Body of pancreas (tissue), 4 donors: Measurements from ENCODE around the gene ZNF761. TPM values are rescaled to one million over a fixed set of nuclear protein-coding genes. Genes with fewer than 3 reads are reported as not detected.
"Not testable (repeated sequence)": the region's sequence is repeated elsewhere in the genome, so short reads cannot be mapped to it uniquely, and the experiment has no call there.

Source experiments
- ATAC-seq: fragments of 150-250 bp; one replicate; pipeline ENCODE4 v1.9.1; 2016
- DNase-seq, 4 donors: peaks; one replicate each; pipeline ENCODE4 v3.0.0-alpha.2; 2019
- H3K27ac ChIP-seq, 4 donors: fragments of 200-600 bp; sonication (generic); 1 replicate in 3 of 4; 2 replicates in 1 of 4; pipeline versions ENCODE4 v1.5.1 to v1.6.1; 2016 to 2019; ENCODE audit warnings: mild to moderate bottlenecking in 1 of 4, mixed read lengths in 1 of 4, moderate library complexity in 1 of 4
- H3K27me3 ChIP-seq, 2 donors: fragments of 200-600 bp; sonication (generic); one replicate each; pipeline ENCODE4 v1.6.0; 2016; ENCODE audit warnings: mild to moderate bottlenecking in 1 of 2
- H3K36me3 ChIP-seq, 2 donors: fragments of 200-600 bp; sonication (generic); replicated peaks in 1 of 2; 2 replicates each; pipeline ENCODE4 v1.5.1; 2016; ENCODE audit warnings: low read depth in 2 of 2; ENCODE audit not compliant: insufficient read depth in 1 of 2
- H3K4me1 ChIP-seq: fragments of 200-600 bp; sonication (generic); one replicate; pipeline ENCODE4 v1.6.0; 2016
- H3K4me3 ChIP-seq, 2 donors: fragments of 200-600 bp; sonication (generic); 1 replicate in 1 of 2; 2 replicates in 1 of 2; pipeline ENCODE4 v1.5.1; 2016 to 2019
- H3K9me3 ChIP-seq, 3 donors: fragments of 200-600 bp; sonication (generic); 1 replicate in 2 of 3; 2 replicates in 1 of 3; pipeline ENCODE4 v1.5.1; 2016
- CTCF ChIP-seq, 7 experiments: fragments of 450-650 bp in 4 of 7; fragments of 200-600 bp in 3 of 7; sonication (generic) in 3 of 7; IDR thresholded peaks; one replicate each; pipeline ENCODE4 v1.5.1; 2016 to 2019; ENCODE audit warnings: antibody characterized with exemption in 7 of 7
- POLR2A ChIP-seq, 3 donors: fragments of 450-650 bp; IDR thresholded peaks; one replicate each; pipeline ENCODE4 v1.6.1; 2016; ENCODE audit warnings: antibody characterized with exemption in 3 of 3, mild to moderate bottlenecking in 2 of 3
- WGBS, 2 donors: methylation state at CpG; one replicate each; pipeline ENCODE4 v1.1.5; 2017; 5-methylcytosine and 5-hydroxymethylcytosine counted together
- intact Hi-C: fragments of 100-400 bp; cut with DNase I; formaldehyde crosslinking; loops from one replicate; pipeline ENCODE4 v1.15.1; 2023
- small RNA-seq: library from RNA; depleted of rRNA; stranded (forward); fragments of <200 nt; gene quantifications from one replicate; pipeline ENCODE3, GENCODE V24; 2016
- total RNA-seq, 2 donors: library from RNA; depleted of rRNA; stranded (reverse); fragments of >200 nt; gene quantifications; one replicate each; pipeline ENCODE4 v1.1.0, GENCODE V29; 2016

The ZNF761 gene
- total RNA-seq, 2 donors from 2014 or later: 4.3 to 6.2 TPM

DNA sequence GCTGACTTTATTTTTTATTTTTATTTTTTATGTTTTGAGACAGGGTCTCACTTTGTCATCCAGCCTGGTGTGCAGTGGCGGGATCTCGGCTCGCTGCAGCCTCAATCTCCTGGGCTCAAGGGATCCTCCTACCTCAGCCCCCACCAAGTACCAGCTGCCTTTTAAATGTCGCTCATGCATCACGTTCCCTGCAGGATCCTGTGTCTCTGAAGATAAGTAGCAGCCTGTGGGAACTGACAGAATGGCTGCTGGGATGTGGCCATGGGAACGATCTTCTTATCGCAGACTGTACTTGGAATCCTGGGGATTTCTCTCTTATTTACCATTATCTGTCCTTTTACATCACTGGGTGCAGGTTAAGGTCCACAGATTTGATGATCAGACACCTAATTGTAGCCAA lies 71.4 kb downstream of the ZNF761 start:
- H3K9me3 ChIP-seq, H3K27ac ChIP-seq, intact Hi-C loops, H3K36me3 ChIP-seq, H3K4me1 ChIP-seq, H3K4me3 ChIP-seq, DNase-seq, H3K27me3 ChIP-seq, ATAC-seq: not testable (repeated sequence)
- 25% methylated on average over 7 of the region's 7 CpGs for WGBS, 2 donors

DNA sequence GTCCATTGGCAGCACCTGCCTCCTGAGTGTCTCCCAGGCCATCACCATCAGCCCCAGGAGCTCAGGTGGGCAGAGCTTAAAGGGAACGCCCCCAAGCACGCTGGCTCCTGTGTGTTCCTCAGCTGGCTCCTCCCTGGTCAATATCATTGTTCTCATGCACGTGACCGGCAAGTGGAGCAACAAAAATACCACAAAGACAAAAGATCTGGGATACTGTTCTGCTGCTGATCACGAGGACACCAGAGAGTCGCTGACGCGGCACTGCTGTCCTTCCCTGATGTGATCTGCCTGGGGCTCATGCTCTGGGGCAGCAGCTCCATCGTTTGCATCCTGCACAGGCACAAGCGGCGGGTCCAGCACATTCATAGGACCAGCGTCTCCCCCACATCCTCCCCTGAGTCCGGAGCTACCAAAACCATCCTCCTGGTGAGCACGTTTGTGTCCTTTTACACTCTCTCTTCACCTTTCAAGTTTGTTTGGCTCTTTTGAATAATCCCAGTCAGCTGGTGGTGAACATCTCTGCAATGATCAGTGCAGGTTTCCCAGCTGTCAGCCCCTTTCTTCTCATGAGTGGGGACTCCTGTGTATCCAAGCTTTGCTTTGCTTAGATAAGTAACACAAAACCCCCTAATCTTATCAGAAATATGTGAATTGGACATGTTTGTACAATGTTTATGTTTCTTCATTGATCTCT lies 72.0 kb downstream of the ZNF761 start:
- H3K4me3 ChIP-seq, H3K36me3 ChIP-seq, H3K27me3 ChIP-seq, H3K27ac ChIP-seq, intact Hi-C loops, ATAC-seq, H3K9me3 ChIP-seq, H3K4me1 ChIP-seq: not testable (repeated sequence)
- peak in 1 of 4 donors; percentile 8 for DNase-seq
- WGBS, 2 donors: 12 to 60% methylated on average over 4 to 10 of the region's 14 CpGs

GRCh38 chr19:53504365-53504703 lies 72.5 kb downstream of the ZNF761 start:
- H3K36me3 ChIP-seq, H3K4me1 ChIP-seq, H3K4me3 ChIP-seq, H3K9me3 ChIP-seq, H3K27me3 ChIP-seq, intact Hi-C loops, H3K27ac ChIP-seq: not testable (repeated sequence)
- DNase-seq (peak in 1 of 4 donors; percentile 16), ATAC-seq (peak; percentile 58)
- peak in 1 of 7 experiments; percentile 33 for TF ChIP-seq CTCF (IDR thresholded peaks at IDR 0.05)
- WGBS, 2 donors: 7% methylated on average over 13 of the region's 13 CpGs

DNA sequence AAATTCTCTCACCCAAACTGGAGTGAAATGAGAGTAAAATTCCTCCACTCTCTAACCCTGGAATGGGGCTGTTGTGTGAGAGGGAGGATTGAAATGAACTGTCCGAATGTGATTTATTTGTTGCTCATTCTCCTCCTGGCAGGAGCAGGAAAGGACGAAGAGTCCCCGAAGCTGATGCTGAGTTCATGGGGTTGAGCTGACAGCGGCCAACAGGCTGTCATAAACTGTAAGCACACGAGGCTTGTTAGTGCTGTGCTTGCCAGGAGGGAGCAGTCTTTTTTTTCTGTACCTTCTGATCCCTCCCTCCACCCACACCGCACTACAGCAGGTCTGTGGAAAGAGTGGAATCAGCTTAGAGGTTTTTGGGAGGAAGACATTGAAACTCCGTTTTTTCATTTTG lies 73.1 kb downstream of the ZNF761 start:
- ATAC-seq (no peak), DNase-seq (no peak)
- Histone ChIP-seq H3K36me3 (no peaks in the 10 kb centered on the region), H3K27ac (no peak overlapping the region), H3K27me3 (peaks cover 0 to 6% of the 10 kb centered on the region in 2 donors), H3K9me3 (no peaks in the 10 kb centered on the region), H3K4me3 (no peak overlapping the region), H3K4me1 (no peaks in the 10 kb centered on the region)
- intact Hi-C loops: no loop called here
- WGBS, 2 donors: 32% methylated on average over 7 of the region's 7 CpGs
- TF ChIP-seq CTCF (IDR thresholded peaks at IDR 0.05) (no peak), POLR2A (IDR thresholded peaks at IDR 0.05) (no peak)

DNA sequence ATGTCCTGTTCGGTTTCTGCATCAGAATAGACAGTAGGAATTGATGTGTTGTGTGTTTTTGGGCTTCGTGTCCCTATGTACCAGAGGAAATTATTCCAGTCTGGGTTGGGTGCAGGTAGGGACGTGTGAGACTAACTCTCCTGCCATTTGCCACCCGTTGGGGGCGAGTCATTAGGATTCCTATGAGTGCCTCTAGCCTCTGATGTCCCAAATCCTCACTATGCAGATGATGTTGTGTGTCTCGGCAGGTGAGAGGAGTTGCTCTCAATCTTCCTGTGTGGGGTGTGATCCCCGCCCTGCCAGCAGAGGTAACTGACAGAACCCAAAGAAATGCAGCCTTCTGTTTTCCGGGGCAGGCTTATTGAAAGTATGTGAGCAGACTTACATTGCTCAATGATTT lies 74.9 kb downstream of the ZNF761 start:
- TF ChIP-seq POLR2A (IDR thresholded peaks at IDR 0.05) (no peak), CTCF (IDR thresholded peaks at IDR 0.05) (no peak)
- peaks cover 0 to 6% of the 10 kb centered on the region in 2 donors for H3K27me3 ChIP-seq
- H3K27ac ChIP-seq: no peak overlapping the region
- 51 to 63% methylated on average over 8 of the region's 8 CpGs for WGBS, 2 donors
- DNase-seq (no peak), ATAC-seq (no peak)
- no peaks in the 10 kb centered on the region for H3K9me3 ChIP-seq
- no peaks in the 10 kb centered on the region for H3K36me3 ChIP-seq
- intact Hi-C loops: no loop called here
- no peak overlapping the region for H3K4me3 ChIP-seq
- no peaks in the 10 kb centered on the region for H3K4me1 ChIP-seq

Small RNA genes within 50 kb of the gene (small RNA-seq; reads per million reads assigned to genes)
- gene RPL39P36: not detected

Other genes with a start within 250 kb of the ZNF761 start
- gene ZNF665, start 238.6 kb upstream of the ZNF761 start, total RNA-seq: 1 to 10 TPM in 1 of 2 donors, under 1 TPM in 1; 0.78 to 3.3 TPM
- 1 to 10 TPM; 2.3 to 3.4 TPM for gene ZNF677, start 177.1 kb upstream of the ZNF761 start, total RNA-seq
- not detected for gene VN1R2, start 173.7 kb upstream of the ZNF761 start, total RNA-seq
- gene VN1R4, start 164.3 kb upstream of the ZNF761 start, total RNA-seq: not detected
- 1 to 10 TPM; 3.0 to 4.2 TPM for gene ZNF845, start 98.2 kb upstream of the ZNF761 start, total RNA-seq
- 10 to 100 TPM; 12.2 to 14.2 TPM for gene ZNF525, start 66.3 kb upstream of the ZNF761 start, total RNA-seq
- gene ZNF765, start 36.8 kb upstream of the ZNF761 start, total RNA-seq: 1 to 10 TPM; 7.5 to 9.6 TPM
- 1 to 10 TPM; 1.6 to 1.8 TPM for gene ZNF813, start 35.7 kb downstream of the ZNF761 start, total RNA-seq
- 10 to 100 TPM; 14.8 to 37.6 TPM for gene ZNF331, start 106.2 kb downstream of the ZNF761 start, total RNA-seq
- not detected for gene DPRX, start 200.0 kb downstream of the ZNF761 start, total RNA-seq